GM12878 (cell line): Measurements from ENCODE around the gene CETN3. TPM values are rescaled to one million over a fixed set of nuclear protein-coding genes. Genes with fewer than 3 reads are reported as not detected.

ENCODE experiments used
- ATAC-seq: fragments of 200-7000 bp; cut with Tn5 transposase; 3 replicates; pipeline ENCODE4 v1.9.1; 2020; ENCODE audit warnings: mild to moderate bottlenecking, moderate library complexity
- BruUV-seq: library from RNA; stranded (reverse); fragments of 400-500 nt; replicated peaks from 2 replicates; lab custom pipeline; 2021; lab: Mats Ljungman, UMichigan
- CTCF ChIA-PET: fragments of 300-600 bp; sonication (Branson Sonifier 250); formaldehyde crosslinking; extraction: SDS; loops from one replicate; lab custom pipeline; 2021; ENCODE audit warnings: inconsistent platforms; lab: Yijun Ruan, JAX
- POLR2A ChIA-PET: fragments of 350-600 bp; formaldehyde crosslinking; extraction: SDS; loops from one replicate; lab custom pipeline; 2021; ENCODE audit warnings: inconsistent platforms; lab: Charles Lee
- RAD21 ChIA-PET: fragments of 300-600 bp; sonication (Branson Sonifier 250); formaldehyde crosslinking; loops from one replicate; lab custom pipeline; 2023; ENCODE audit warnings: antibody characterized with exemption; ENCODE audit not compliant: unreplicated experiment; lab: Charles Lee
- SMC1A ChIA-PET: fragments of 300-600 bp; sonication (Branson Sonifier 250); formaldehyde crosslinking; loops from one replicate; lab custom pipeline; 2023; ENCODE audit not compliant: unreplicated experiment, uncharacterized antibody; lab: Charles Lee
- DNase-seq: peaks from one replicate; pipeline ENCODE4 v3.0.0-alpha.2; 2011; ENCODE audit warnings: low read depth, low spot score
- FAIRE-seq: peaks from 3 replicates; lab custom pipeline; 2011; peaks lifted over from hg19 to GRCh38; lab: Jason Lieb, UNC
- H2AFZ ChIP-seq: 2 replicates; pipeline ENCODE4 v1.6.0; 2011; ENCODE audit warnings: low read depth, low read length, control low read depth; ENCODE audit not compliant: control insufficient read depth
- H3K27ac ChIP-seq: 2 replicates; pipeline ENCODE4 v1.5.1; 2011; ENCODE audit warnings: control low read depth; ENCODE audit not compliant: control insufficient read depth, insufficient read depth
- H3K27me3 ChIP-seq, 2 experiments: replicated peaks in 1 of 2; 2 replicates each; pipeline versions ENCODE4 v1.6.0 to v1.6.1; 2011; ENCODE audit warnings: low read length in 1 of 2; ENCODE audit not compliant: control insufficient read depth in 2 of 2, insufficient read depth in 2 of 2
- H3K36me3 ChIP-seq, 2 experiments: 2 replicates each; pipeline ENCODE4 v1.5.1; 2011; ENCODE audit warnings: low read length in 1 of 2; ENCODE audit not compliant: control insufficient read depth in 2 of 2, insufficient read depth in 2 of 2
- H3K4me1 ChIP-seq: 2 replicates; pipeline ENCODE4 v1.6.1; 2011; ENCODE audit warnings: mild to moderate bottlenecking, low read length, moderate library complexity, mixed read lengths; ENCODE audit not compliant: control insufficient read depth, insufficient read depth
- H3K4me2 ChIP-seq: 2 replicates; pipeline ENCODE4 v1.6.0; 2011; ENCODE audit warnings: control low read depth; ENCODE audit not compliant: control insufficient read depth, insufficient read depth
- H3K4me3 ChIP-seq: fragments of 200-600 bp; sonication (generic); 2 replicates; pipeline ENCODE4 v1.5.1; 2016
- H3K79me2 ChIP-seq: 2 replicates; pipeline ENCODE4 v1.6.0; 2011; ENCODE audit warnings: low read length; ENCODE audit not compliant: control insufficient read depth, insufficient read depth
- H3K9ac ChIP-seq: 2 replicates; pipeline ENCODE4 v1.8.0; 2011; ENCODE audit warnings: low read length, control low read depth, mixed read lengths; ENCODE audit not compliant: control insufficient read depth, insufficient read depth
- H3K9me3 ChIP-seq: replicated peaks from 3 replicates; pipeline ENCODE4 v1.5.1; 2011; ENCODE audit warnings: mild to moderate bottlenecking, low read length; ENCODE audit not compliant: control insufficient read depth, insufficient read depth
- H4K20me1 ChIP-seq: 2 replicates; pipeline ENCODE4 v1.6.0; 2011; ENCODE audit not compliant: control insufficient read depth, insufficient read depth
- CHD1 ChIP-seq: IDR thresholded peaks from 2 replicates; pipeline ENCODE4 v1.6.1; 2012; ENCODE audit warnings: low read depth, low read length, improper control_type of control experiment
- EGR1 ChIP-seq, 2 experiments: IDR thresholded peaks; 1 replicate in 1 of 2; 2 replicates in 1 of 2; pipeline ENCODE4 v1.6.1; 2011 to 2012; ENCODE audit warnings: low read depth in 2 of 2, low read length in 2 of 2, borderline replicate concordance in 1 of 2, mild to moderate bottlenecking in 1 of 2, moderate library complexity in 1 of 2
- ESRRA ChIP-seq: IDR thresholded peaks from 2 replicates; pipeline ENCODE4 v1.6.1; 2012; ENCODE audit warnings: mild to moderate bottlenecking, low read length, improper control_type of control experiment
- HCFC1 ChIP-seq: fragments of 150-350 bp; IDR thresholded peaks from 2 replicates; pipeline ENCODE4 v1.6.1; 2014; ENCODE audit warnings: low read length
- IKZF2 ChIP-seq, 2 experiments: fragments of 450-650 bp; IDR thresholded peaks; 2 replicates each; pipeline ENCODE4 v1.6.1; 2017; ENCODE audit warnings: mild to moderate bottlenecking in 2 of 2, moderate library complexity in 2 of 2
- MTA3 ChIP-seq: IDR thresholded peaks from 2 replicates; pipeline ENCODE4 v1.6.1; 2012; ENCODE audit warnings: low read length, inconsistent platforms, borderline replicate concordance
- POLR2A ChIP-seq: IDR thresholded peaks from 2 replicates; pipeline ENCODE4 v1.6.1; 2011; ENCODE audit warnings: low read depth, mild to moderate bottlenecking, low read length
- RAD21 ChIP-seq: IDR thresholded peaks from 2 replicates; pipeline ENCODE4 v1.6.1; 2011; ENCODE audit warnings: mild to moderate bottlenecking, low read depth, low read length, moderate library complexity; ENCODE audit not compliant: insufficient read depth
- SMC3 ChIP-seq: IDR thresholded peaks from 2 replicates; pipeline ENCODE4 v1.6.1; 2011; ENCODE audit warnings: low read length, improper control_type of control experiment, borderline replicate concordance
- TCF7 ChIP-seq: IDR thresholded peaks from 2 replicates; pipeline ENCODE4 v1.6.1; 2014; ENCODE audit warnings: antibody characterized with exemption, borderline replicate concordance
- WGBS: methylation state at CpG from one replicate; pipeline ENCODE4 v1.1.6; 2016; ENCODE audit warnings: low lambda C conversion rate; ENCODE audit not compliant: insufficient replicate concordance, insufficient coverage; ENCODE audit errors: missing lambda C conversion rate; 5-methylcytosine and 5-hydroxymethylcytosine counted together
- in situ Hi-C: fragments of 300-500 bp; cut with MboI; formaldehyde crosslinking; loops from 9 replicates; pipeline ENCODE4 v1.14.3; 2018; ENCODE audit warnings: mixed read lengths
- intact Hi-C: fragments of 100-400 bp; cut with micrococcal nuclease; formaldehyde crosslinking; loops from one replicate; pipeline ENCODE4 v1.14.2; 2022; ENCODE audit not compliant: unreplicated experiment
- polyA plus RNA-seq, 11 experiments: library from polyadenylated mRNA; depleted of rRNA in 4 of 11; unstranded in 6 of 11; stranded (reverse) in 5 of 11; fragments of >200 nt; fragmentation: Nextera tagmentation in 4 of 11; fragmentation: Illumina TruSeq in 1 of 11; extraction: Ambion mirVana in 4 of 11; extraction: Trizol in 1 of 11; gene quantifications; 1 replicate in 1 of 11; 2 replicates in 10 of 11; pipeline versions ENCODE4 v1.2.1 to v1.2.3, GENCODE V29; 2011 to 2016; ENCODE audit warnings: inconsistent platforms in 2 of 11, missing spikeins in 2 of 11, low read depth in 1 of 11
- total RNA-seq, 4 experiments: library from RNA; depleted of rRNA in 3 of 4; stranded (reverse); fragments of >200 nt in 3 of 4; fragmentation: Illumina TruSeq in 1 of 4; extraction: Trizol in 1 of 4; gene quantifications; 2 replicates each; pipeline versions ENCODE4 v1.2.1 to v1.2.3, GENCODE V29; 2013 to 2021
- TF ChIP-seq, protein P1 (sequence below), 3 experiments: IDR thresholded peaks in 2 of 3; conservative IDR thresholded peaks in 1 of 3; 2 replicates each; pipeline ENCODE4 v1.5.1; 2011; ENCODE audit warnings: low read depth in 3 of 3, low read length in 3 of 3, mild to moderate bottlenecking in 3 of 3, control low read depth in 2 of 3, moderate library complexity in 2 of 3, inconsistent platforms in 1 of 3, mixed read lengths in 1 of 3; ENCODE audit not compliant: control insufficient read depth in 2 of 3, insufficient read depth in 1 of 3; ENCODE audit errors: extremely low read depth in 1 of 3
- TF ChIP-seq, protein P2 (sequence below): fragments of 450-650 bp; formaldehyde crosslinking; IDR thresholded peaks from 2 replicates; pipeline ENCODE4 v1.4.0; 2022; ENCODE audit warnings: mild to moderate bottlenecking, moderate library complexity
- TF ChIP-seq, protein P3 (sequence below): fragments of 450-650 bp; IDR thresholded peaks from 2 replicates; pipeline ENCODE4 v1.6.1; 2017; ENCODE audit warnings: mild to moderate bottlenecking, moderate library complexity

CETN3 gene
- total and polyA plus RNA-seq, 10 of the 15 experiments (the other 5 are each of a cell fraction or from before 2014, with no cell fraction given) = 16.8 to 59.1 (median 51.8) TPM

DNA sequence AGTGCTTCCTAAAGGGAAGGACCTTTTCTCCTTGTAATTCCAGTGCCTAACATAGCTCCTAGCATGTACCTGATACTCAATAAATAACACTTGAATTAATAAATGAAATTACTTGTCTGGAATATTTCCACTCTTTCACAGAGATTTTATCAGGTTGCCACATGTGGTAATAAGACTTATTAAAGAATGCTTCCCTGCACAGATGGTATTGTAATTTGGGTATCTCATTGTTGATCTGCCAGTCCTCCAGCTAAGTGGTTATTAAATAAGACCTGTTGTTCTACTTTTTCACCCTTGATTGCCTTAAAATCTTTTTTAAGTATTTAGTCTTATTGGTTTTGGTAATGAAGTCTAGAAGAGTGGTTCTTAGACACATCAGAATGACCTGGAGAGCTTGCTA lies 28.1 kb upstream of the CETN3 start (continued):
- TF ChIP-seq, protein P1, sequence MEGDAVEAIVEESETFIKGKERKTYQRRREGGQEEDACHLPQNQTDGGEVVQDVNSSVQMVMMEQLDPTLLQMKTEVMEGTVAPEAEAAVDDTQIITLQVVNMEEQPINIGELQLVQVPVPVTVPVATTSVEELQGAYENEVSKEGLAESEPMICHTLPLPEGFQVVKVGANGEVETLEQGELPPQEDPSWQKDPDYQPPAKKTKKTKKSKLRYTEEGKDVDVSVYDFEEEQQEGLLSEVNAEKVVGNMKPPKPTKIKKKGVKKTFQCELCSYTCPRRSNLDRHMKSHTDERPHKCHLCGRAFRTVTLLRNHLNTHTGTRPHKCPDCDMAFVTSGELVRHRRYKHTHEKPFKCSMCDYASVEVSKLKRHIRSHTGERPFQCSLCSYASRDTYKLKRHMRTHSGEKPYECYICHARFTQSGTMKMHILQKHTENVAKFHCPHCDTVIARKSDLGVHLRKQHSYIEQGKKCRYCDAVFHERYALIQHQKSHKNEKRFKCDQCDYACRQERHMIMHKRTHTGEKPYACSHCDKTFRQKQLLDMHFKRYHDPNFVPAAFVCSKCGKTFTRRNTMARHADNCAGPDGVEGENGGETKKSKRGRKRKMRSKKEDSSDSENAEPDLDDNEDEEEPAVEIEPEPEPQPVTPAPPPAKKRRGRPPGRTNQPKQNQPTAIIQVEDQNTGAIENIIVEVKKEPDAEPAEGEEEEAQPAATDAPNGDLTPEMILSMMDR (IDR thresholded peaks at IDR 0.05 in 2 of 3, conservative IDR thresholded peaks at IDR 0.05 in 1 of 3; ENCODE audit: control insufficient read depth in 2 of 3, extremely low read depth in 1 of 3, insufficient read depth in 1 of 3, low read depth in 3 of 3, low read length in 3 of 3) = no peak
- no peak for TF ChIP-seq IKZF2 (IDR thresholded peaks at IDR 0.05)
- TF ChIP-seq, all 136 proteins: peak for 0

DNA sequence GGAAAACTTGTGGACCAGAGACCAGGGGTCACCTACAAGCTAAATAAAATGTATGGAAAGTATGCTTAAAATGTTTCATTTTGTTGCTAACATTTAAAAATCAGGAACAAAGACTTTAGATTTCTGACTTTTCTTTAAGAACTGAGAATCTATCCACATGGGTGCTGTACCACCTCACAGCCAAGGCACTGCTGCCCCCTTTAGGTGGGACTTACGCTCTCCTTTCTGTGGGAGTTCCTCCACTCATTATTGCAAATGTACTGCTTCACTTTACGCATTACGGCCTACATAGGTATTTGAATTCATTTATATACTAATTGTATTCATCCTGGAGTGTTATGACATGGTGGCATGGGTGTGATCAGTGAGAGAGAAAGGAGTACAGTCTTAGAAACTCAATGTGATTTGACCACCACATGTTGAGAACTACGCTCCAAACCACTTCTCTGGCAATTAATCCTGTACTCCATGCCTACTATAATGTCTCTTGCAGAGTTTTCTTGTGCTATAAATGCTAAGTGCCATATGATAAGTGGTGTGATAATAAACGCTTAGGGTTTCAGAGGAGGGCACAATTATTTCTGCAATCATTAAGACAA lies 24.7 kb upstream of the CETN3 start:
- BruUV-seq = no TSS peak
- H3K36me3 ChIP-seq = no peaks in the 10 kb centered on the region
- ATAC-seq = peak; percentile 92
- intact Hi-C loops = no loop called here
- no peak for DNase-seq
- no peaks in the 10 kb centered on the region; the same call in 2 of the 3 replicates for H3K9me3 ChIP-seq
- FAIRE-seq = no peak
- H3K27ac ChIP-seq = no peak overlapping the region
- H4K20me1 ChIP-seq = no peaks in the 10 kb centered on the region
- ChIA-PET CTCF (interaction anchor here (0.6 to 3.1 kb wide), 9 partner anchors 12 to 1706 kb away, joined by 3 to 12 read pairs (median 4); partner anchors contain the start of gene CETN3), SMC1A (interaction anchor here (0.9 to 1.4 kb wide), 3 partner anchors 12 to 349 kb away, joined by 3 read pairs; no protein-coding TSS in a partner anchor), POLR2A (no interaction called here), RAD21 (no interaction called here)
- H3K4me2 ChIP-seq = no peak overlapping the region
- H3K4me1 ChIP-seq = 0 out of 2 replicates have a peak, but pooled peaks cover 5% of the 10 kb centered on the region
- H3K4me3 ChIP-seq = no peak overlapping the region
- WGBS = 74% methylated on average over 5 of the region's 5 CpGs
- H3K27me3 ChIP-seq = no peaks in the 10 kb centered on the region
- H3K9ac ChIP-seq = no peak overlapping the region
- no peak overlapping the region for H2AFZ ChIP-seq
- H3K79me2 ChIP-seq = no peaks in the 10 kb centered on the region
- in situ Hi-C loops = loop anchor here (10.0 kb wide), 1 partner anchor 101 kb away; no protein-coding TSS in a partner anchor
- TF ChIP-seq POLR2A (no peak), EGR1 (IDR thresholded peaks at IDR 0.05; ENCODE audit: borderline replicate concordance in 1 of 2, low read depth in 2 of 2, low read length in 2 of 2) (no peak), MTA3 (no peak), RAD21 (peak; percentile 72), SMC3 (peak; percentile 32; the same call in 1 of the 2 replicates), ESRRA (no peak), CHD1 (no peak), HCFC1 (no peak), TCF7 (no peak)
- TF ChIP-seq, protein P2, sequence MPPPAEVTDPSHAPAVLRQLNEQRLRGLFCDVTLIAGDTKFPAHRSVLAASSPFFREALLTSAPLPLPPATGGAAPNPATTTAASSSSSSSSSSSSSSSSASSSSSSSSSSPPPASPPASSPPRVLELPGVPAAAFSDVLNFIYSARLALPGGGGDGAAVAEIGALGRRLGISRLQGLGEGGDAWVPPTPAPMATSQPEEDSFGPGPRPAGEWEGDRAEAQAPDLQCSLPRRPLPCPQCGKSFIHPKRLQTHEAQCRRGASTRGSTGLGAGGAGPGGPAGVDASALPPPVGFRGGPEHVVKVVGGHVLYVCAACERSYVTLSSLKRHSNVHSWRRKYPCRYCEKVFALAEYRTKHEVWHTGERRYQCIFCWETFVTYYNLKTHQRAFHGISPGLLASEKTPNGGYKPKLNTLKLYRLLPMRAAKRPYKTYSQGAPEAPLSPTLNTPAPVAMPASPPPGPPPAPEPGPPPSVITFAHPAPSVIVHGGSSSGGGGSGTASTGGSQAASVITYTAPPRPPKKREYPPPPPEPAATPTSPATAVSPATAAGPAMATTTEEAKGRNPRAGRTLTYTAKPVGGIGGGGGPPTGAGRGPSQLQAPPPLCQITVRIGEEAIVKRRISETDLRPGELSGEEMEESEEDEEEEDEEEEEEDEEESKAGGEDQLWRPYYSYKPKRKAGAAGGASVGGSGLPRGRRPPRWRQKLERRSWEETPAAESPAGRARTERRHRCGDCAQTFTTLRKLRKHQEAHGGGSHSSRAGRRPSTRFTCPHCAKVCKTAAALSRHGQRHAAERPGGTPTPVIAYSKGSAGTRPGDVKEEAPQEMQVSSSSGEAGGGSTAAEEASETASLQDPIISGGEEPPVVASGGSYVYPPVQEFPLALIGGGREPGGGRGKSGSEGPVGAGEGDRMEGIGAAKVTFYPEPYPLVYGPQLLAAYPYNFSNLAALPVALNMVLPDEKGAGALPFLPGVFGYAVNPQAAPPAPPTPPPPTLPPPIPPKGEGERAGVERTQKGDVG = no peak
- TF ChIP-seq, protein P3, sequence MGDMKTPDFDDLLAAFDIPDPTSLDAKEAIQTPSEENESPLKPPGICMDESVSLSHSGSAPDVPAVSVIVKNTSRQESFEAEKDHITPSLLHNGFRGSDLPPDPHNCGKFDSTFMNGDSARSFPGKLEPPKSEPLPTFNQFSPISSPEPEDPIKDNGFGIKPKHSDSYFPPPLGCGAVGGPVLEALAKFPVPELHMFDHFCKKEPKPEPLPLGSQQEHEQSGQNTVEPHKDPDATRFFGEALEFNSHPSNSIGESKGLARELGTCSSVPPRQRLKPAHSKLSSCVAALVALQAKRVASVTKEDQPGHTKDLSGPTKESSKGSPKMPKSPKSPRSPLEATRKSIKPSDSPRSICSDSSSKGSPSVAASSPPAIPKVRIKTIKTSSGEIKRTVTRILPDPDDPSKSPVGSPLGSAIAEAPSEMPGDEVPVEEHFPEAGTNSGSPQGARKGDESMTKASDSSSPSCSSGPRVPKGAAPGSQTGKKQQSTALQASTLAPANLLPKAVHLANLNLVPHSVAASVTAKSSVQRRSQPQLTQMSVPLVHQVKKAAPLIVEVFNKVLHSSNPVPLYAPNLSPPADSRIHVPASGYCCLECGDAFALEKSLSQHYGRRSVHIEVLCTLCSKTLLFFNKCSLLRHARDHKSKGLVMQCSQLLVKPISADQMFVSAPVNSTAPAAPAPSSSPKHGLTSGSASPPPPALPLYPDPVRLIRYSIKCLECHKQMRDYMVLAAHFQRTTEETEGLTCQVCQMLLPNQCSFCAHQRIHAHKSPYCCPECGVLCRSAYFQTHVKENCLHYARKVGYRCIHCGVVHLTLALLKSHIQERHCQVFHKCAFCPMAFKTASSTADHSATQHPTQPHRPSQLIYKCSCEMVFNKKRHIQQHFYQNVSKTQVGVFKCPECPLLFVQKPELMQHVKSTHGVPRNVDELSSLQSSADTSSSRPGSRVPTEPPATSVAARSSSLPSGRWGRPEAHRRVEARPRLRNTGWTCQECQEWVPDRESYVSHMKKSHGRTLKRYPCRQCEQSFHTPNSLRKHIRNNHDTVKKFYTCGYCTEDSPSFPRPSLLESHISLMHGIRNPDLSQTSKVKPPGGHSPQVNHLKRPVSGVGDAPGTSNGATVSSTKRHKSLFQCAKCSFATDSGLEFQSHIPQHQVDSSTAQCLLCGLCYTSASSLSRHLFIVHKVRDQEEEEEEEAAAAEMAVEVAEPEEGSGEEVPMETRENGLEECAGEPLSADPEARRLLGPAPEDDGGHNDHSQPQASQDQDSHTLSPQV = no peak
